ENCODE results near the gene C12orf76.
A peak's percentile ranks its signal among the peaks of the same experiment; 100 is the strongest.
"Not testable (repeated sequence)": the region's sequence is repeated elsewhere in the genome, so short reads cannot be mapped to it uniquely, and the experiment has no call there.

The C12orf76 gene

GRCh38 chr12:110015132-110015531 lies 33.2 kb downstream of the C12orf76 start:
- no peak for DNase-seq

GRCh38 chr12:110012659-110013058 lies 35.7 kb downstream of the C12orf76 start:
- no peak for DNase-seq

GRCh38 chr12:110012137-110012536 lies 36.2 kb downstream of the C12orf76 start:
- DNase-seq, result no peak

DNA sequence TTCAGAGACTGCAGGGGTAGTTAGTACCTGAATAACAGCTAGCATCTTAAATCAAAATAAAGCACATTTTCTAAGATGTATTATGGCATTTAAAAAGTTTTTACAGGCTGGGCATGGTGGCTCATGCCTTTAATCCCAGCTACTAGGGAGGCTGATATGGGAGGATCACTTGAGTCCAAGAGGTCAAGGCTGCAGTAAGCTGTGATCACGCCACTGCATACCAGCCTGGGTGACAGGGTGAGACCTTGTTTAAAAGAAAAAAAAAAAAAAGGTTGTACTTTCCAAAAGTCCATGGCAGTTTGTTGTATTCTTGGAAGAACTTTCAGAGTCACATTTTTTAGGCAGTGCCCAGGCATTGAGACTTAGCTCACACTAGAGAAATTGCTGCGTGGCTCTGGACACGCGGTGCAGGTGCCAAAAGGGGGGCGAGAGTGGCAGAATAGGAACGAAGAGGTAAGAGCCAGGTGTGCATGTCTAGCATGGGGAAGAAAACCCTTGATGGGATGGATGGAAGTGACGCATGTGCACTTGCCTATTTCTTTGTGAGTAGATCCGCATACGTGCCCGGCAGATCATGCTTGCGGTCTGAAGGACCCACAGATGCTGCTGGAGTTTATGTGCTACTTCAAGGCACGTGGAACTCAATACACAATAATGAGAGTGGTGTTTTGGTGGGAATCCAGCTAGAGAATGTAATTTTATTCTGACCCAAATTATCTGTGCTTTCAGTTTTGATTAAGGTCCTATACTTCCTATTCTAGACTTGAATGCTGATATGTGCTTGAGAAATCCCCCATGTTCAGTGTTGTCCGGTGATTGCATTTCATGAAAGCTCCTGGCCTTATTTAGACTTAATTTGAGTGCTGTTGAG lies 37.2 kb downstream of the C12orf76 start:
- DNase-seq, result no peak

GRCh38 chr12:110008681-110009398 lies 39.5 kb downstream of the C12orf76 start:
- not testable (repeated sequence) for DNase-seq

DNA sequence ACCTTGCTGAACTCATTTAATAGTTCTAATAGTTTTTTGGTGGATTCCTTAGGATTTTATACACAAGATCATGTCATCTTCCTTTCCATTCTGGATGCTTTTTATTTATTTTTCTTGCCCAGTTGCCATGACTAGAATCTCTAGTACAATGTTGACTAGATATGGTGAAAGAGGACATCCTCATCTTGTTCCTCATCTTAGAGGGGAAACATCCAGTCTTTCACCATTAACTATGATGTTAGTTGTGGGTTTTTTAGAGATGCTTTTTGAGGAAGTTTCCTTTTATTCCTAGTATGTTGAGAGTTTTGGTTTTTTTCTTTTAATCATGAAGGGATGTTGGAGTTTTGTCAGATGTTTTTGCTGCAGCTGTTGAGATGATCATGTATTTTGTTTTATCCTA lies 40.4 kb downstream of the C12orf76 start:
- DNase-seq, result no peak

- DNase-seq, result no peak
These were observed 42.2 kb downstream of the C12orf76 start for GRCh38 chr12:110006115-110006514.

DNA sequence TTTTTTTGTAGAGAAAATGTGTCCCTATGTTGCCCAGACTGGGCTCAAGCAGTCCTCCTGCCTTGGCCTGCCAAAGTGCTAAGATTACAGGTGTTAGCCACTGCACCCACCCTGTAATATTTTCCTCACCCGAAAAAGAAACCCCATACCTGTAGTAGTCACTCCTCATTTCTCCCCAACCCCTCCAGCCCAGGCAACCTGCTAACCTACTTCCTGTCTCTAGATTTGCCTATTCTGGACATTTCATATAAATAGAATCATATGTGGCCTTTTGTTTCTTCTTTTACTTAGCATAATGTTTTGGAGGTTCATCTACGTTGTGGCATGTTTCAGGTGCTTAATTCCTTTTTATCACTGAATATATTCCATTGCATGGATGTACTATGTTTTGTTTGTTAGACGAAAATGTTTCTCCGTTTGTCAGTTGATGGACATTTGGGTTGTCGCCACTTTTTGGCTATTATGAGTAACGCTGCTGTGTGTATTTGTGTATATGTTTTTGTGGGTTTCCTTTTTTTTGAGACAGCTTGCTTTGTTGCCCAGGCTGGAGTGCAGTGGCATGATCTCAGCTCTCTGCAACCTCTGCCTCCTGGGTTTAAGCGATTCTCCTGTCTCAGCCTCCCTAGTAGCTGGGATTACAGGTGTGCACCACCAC lies 42.9 kb downstream of the C12orf76 start:
- no peak for DNase-seq

GRCh38 chr12:110004598-110004997 lies 43.7 kb downstream of the C12orf76 start:
- DNase-seq, result no peak

GRCh38 chr12:110002676-110003515 lies 45.4 kb downstream of the C12orf76 start:
- DNase-seq, result no peak

GRCh38 chr12:110001596-110001995 lies 46.7 kb downstream of the C12orf76 start:
- DNase-seq, result no peak

- no peak for DNase-seq
These were observed 48.3 kb downstream of the C12orf76 start for GRCh38 chr12:109999983-110000505.

DNA sequence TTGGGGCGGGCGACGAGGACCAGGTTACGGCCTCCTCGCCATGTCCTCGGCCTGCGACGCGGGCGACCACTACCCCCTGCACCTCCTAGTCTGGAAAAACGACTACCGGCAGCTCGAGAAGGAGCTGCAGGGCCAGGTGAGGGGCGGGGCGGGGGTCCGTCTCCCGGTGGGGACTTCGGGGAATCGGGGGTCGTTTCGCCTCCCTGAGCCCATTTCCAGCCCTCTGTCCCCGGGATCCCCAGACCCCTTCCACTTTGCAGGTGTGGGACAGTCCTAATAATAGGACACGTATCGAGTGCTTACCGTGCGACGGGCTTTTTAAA lies 48.7 kb downstream of the C12orf76 start:
- no peak for DNase-seq

GRCh38 chr12:109998904-109999648 lies 49.2 kb downstream of the C12orf76 start, which contains the start of gene ANKRD13A:
ANKRD13A (plus strand) TSS chr12:109999430; CDS start chr12:109999689, 259 bp downstream.
- peak; percentile 70 for DNase-seq

DNA sequence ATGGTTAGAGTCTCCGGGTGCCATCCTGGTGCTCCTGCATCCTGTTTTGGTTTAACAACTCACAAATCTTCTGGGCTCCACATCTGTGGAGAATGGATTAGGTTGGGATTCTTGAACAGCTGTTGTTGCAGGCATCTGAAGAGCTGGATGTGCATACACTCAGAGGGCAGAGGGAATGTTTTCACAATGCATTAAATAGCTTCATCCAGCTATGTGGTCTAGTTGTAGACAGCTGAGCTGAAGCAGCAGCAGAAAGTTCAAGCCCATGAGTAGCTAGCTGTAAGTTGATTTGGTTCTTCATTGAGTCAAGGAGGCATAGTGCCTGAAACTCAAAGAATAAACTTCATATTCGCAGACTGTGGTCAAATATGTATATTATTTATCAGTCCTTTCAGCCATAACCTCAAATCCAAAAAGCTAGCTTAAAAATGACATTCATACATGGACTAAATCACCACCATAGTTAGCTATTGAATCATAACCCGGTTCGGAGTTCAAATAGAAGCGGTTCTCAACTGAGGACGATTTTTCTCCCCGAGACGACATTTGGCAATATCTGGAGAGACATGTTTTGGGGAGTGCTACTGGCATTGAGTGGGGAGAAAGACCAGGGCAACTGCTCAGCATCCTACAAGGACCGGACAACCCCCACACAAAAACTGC lies 50.0 kb downstream of the C12orf76 start:
- DNase-seq, result no peak

GRCh38 chr12:109997393-109997792 lies 50.9 kb downstream of the C12orf76 start:
- no peak for DNase-seq

DNA sequence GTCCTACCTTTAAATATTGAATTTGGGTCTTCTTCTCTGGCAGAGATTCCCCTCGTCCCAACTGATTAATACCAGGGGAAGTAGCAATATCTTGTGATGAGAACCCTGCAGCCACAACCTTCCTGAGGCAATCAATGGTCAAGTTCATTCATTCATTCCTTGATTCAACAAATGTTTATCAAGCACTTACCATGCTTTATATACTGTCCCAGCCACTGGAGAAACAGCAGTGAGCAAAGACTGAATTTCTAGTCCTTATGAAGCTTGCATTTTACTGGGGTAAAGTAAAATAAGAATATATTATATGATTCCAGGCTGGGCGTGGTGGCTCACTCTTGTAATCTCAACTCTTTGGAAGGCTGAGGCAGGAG lies 51.9 kb downstream of the C12orf76 start:
- DNase-seq, result no peak

GRCh38 chr12:109995686-109996482 lies 52.4 kb downstream of the C12orf76 start, which contains the start of gene GIT2:
GIT2 (minus strand) TSS chr12:109996368; CDS start chr12:109996224, 144 bp downstream.
- DNase-seq, result peak; percentile 79

DNA sequence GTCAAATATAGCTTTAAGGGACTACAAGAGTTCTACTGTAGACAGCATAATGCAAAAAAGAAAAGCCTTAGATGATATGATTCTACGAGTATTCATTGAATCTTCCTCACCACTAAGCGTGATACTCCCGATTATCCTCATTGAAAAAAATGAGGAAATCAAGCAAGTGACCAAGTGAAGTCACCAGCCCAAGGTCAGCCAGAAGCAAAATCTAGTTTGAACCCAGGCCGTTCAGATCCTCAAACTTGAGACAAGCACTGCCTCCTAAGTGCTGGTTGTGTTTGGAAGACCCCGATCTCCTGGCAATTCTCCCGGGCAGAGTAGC lies 53.0 kb downstream of the C12orf76 start:
- DNase-seq, result no peak
